WTC11 (cell line): Measurements from ENCODE around the gene FLT1. TPM values are rescaled to one million over a fixed set of nuclear protein-coding genes. Genes with fewer than 3 reads are reported as not detected.

Source experiments
- ATAC-seq: fragments of 200-7000 bp; cut with Tn5 transposase; 2 replicates; pipeline ENCODE4 v1.10.0; 2021; ENCODE audit warnings: mild to moderate bottlenecking, moderate library complexity
- CTCF ChIA-PET: fragments of 300-600 bp; sonication (Branson Sonifier 250); formaldehyde crosslinking; loops from one replicate; lab custom pipeline; 2021; ENCODE audit warnings: antibody characterized with exemption; lab: Charles Lee
- POLR2A ChIA-PET: fragments of 350-600 bp; sonication (Branson Sonifier 250); formaldehyde crosslinking; loops from one replicate; lab custom pipeline; 2021; ENCODE audit warnings: antibody characterized with exemption; lab: Charles Lee
- DNase-seq: peaks from one replicate; pipeline ENCODE4 v3.0.0; 2021; ENCODE audit warnings: low spot score
- H3K27ac Mint-ChIP-seq: 2 replicates; pipeline ENCODE4 v1.8.0; 2021; ENCODE audit warnings: mixed read lengths
- H3K27me3 Mint-ChIP-seq: 2 replicates; pipeline ENCODE4 v1.8.0; 2021; ENCODE audit warnings: low read depth, mild to moderate bottlenecking, moderate library complexity, mixed read lengths
- H3K36me3 Mint-ChIP-seq: 2 replicates; pipeline ENCODE4 v1.8.0; 2021; ENCODE audit warnings: mixed read lengths
- H3K4me1 Mint-ChIP-seq: 2 replicates; pipeline ENCODE4 v1.8.0; 2022; ENCODE audit warnings: mixed read lengths
- H3K4me3 Mint-ChIP-seq: 2 replicates; pipeline ENCODE4 v1.8.0; 2021; ENCODE audit warnings: mild to moderate bottlenecking, moderate library complexity, mixed read lengths
- H3K9me3 Mint-ChIP-seq: 2 replicates; pipeline ENCODE4 v1.8.0; 2021; ENCODE audit warnings: mixed read lengths
- NFATC4 ChIP-seq: fragments of 250-450 bp; sonication (Bioruptor Pico); IDR thresholded peaks from 2 replicates; pipeline ENCODE4 v1.9.0; 2021; ENCODE audit warnings: mild to moderate bottlenecking
- ZNF219 ChIP-seq: sonication (generic); formaldehyde crosslinking; IDR thresholded peaks from 2 replicates; pipeline ENCODE4 v1.8.0; 2023; ENCODE audit warnings: missing genetic modification reagents, mild to moderate bottlenecking, borderline replicate concordance
- total RNA-seq: library from RNA; stranded (reverse); gene quantifications from 3 replicates; pipeline ENCODE4 v1.2.3, GENCODE V29; 2021
- TF ChIP-seq, protein P1 (sequence below): sonication (generic); formaldehyde crosslinking; IDR thresholded peaks from 2 replicates; pipeline ENCODE4 v1.8.0; 2023; ENCODE audit warnings: missing genetic modification reagents
- TF ChIP-seq, protein P2 (sequence below): sonication (generic); formaldehyde crosslinking; IDR thresholded peaks from 2 replicates; pipeline ENCODE4 v1.8.0; 2022; ENCODE audit warnings: mild to moderate bottlenecking, missing genetic modification reagents

The FLT1 gene
- total RNA-seq, 1 experiment from 2014 or later, result 66.3 TPM

DNA sequence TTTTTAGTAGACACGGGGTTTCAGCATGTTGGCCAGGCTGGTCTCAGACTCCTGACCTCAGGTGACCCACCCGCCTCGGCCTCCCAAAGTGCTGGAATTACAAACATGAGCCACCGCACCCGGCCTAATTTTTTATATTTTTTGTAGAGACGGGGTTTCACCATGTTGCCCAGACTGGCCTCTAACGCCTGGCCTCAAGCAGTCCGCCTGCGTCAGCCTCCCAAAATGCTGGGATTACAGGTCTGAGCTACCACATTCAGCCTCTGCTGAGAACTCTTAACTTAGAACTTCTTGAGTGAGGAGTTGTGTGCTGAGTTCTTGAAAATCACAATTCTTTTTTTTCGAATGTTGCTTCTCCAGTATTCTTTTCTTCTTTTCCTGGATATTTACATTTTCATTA, 244.4 kb downstream of the FLT1 start:
- DNase-seq (no peak), ATAC-seq (no peak)
- peaks cover 23% of the 10 kb centered on the region for H3K4me1 Mint-ChIP-seq
- H3K27ac Mint-ChIP-seq, result no peak overlapping the region
- peaks cover 3% of the 10 kb centered on the region; the same call in 1 of the 2 replicates for H3K36me3 Mint-ChIP-seq
- no peaks in the 10 kb centered on the region for H3K9me3 Mint-ChIP-seq
- H3K4me3 Mint-ChIP-seq, result no peak overlapping the region
- POLR2A ChIA-PET, result no interaction called here
- CTCF ChIA-PET, result no interaction called here
- TF ChIP-seq, protein P1, sequence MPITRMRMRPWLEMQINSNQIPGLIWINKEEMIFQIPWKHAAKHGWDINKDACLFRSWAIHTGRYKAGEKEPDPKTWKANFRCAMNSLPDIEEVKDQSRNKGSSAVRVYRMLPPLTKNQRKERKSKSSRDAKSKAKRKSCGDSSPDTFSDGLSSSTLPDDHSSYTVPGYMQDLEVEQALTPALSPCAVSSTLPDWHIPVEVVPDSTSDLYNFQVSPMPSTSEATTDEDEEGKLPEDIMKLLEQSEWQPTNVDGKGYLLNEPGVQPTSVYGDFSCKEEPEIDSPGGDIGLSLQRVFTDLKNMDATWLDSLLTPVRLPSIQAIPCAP (CRISPR knock-in tag), result no peak
- no peak for TF ChIP-seq ZNF219
- no peak for TF ChIP-seq NFATC4 (CRISPR knock-in tag)
- TF ChIP-seq, protein P2, sequence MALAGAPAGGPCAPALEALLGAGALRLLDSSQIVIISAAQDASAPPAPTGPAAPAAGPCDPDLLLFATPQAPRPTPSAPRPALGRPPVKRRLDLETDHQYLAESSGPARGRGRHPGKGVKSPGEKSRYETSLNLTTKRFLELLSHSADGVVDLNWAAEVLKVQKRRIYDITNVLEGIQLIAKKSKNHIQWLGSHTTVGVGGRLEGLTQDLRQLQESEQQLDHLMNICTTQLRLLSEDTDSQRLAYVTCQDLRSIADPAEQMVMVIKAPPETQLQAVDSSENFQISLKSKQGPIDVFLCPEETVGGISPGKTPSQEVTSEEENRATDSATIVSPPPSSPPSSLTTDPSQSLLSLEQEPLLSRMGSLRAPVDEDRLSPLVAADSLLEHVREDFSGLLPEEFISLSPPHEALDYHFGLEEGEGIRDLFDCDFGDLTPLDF, result no peak
- no peaks in the 10 kb centered on the region for H3K27me3 Mint-ChIP-seq

Other genes with a start within 250 kb of the FLT1 start
- 90.8 to 95.0 TPM (median 92.2 TPM) in 3 replicates for gene POMP, start 164.0 kb upstream of the FLT1 start, total RNA-seq
- gene SLC46A3, start 223.8 kb upstream of the FLT1 start, total RNA-seq, result 0.39 to 0.79 TPM (median 0.55 TPM) in 3 replicates